Dedifferentiated amniotic fluid mesenchymal stem cell (primary cell): ENCODE measurements around the gene SLA2.
"Not testable (repeated sequence)": the region's sequence is repeated elsewhere in the genome, so short reads cannot be mapped to it uniquely, and the experiment has no call there.

Source experiments
- DNase-seq: peaks from one replicate; pipeline ENCODE4 v3.0.0-alpha.2; 2016; ENCODE audit errors: extremely low spot score

SLA2 gene

GRCh38 chr20:36574366-36575135 lies 71.4 kb downstream of the SLA2 start:
- DNase-seq: no peak

- DNase-seq: no peak
These were observed 72.1 kb downstream of the SLA2 start for GRCh38 chr20:36573798-36574365.

GRCh38 chr20:36573103-36573797 lies 72.7 kb downstream of the SLA2 start, which contains the start of gene TGIF2:
TGIF2 (plus strand) TSS chr20:36573597; CDS start chr20:36578775, 5,178 bp downstream.
- no peak for DNase-seq

GRCh38 chr20:36572701-36573102 lies 73.3 kb downstream of the SLA2 start:
- DNase-seq: no peak

- DNase-seq: no peak
These were observed 74.2 kb downstream of the SLA2 start for GRCh38 chr20:36571564-36572504.

- DNase-seq: peak; percentile 45
These were observed 76.1 kb downstream of the SLA2 start for GRCh38 chr20:36569847-36570429.

GRCh38 chr20:36565520-36565919 lies 80.5 kb downstream of the SLA2 start:
- DNase-seq: no peak

- DNase-seq: not testable (repeated sequence)
These were observed 81.3 kb downstream of the SLA2 start for GRCh38 chr20:36564726-36565121.

GRCh38 chr20:36564078-36564725 lies 81.8 kb downstream of the SLA2 start:
- not testable (repeated sequence) for DNase-seq

GRCh38 chr20:36563374-36563773 lies 82.6 kb downstream of the SLA2 start:
- DNase-seq: no peak

- DNase-seq: no peak
These were observed 83.3 kb downstream of the SLA2 start for GRCh38 chr20:36562724-36563123.
